ENCODE measurements around the gene PAPOLA.
"Not testable (repeated sequence)": the region's sequence is repeated elsewhere in the genome, so short reads cannot be mapped to it uniquely, and the experiment has no call there.

Gene PAPOLA

GRCh38 chr14:96501217-96501739, 904 bp upstream of the PAPOLA start:
- TF ChIP-seq CTCF (IDR thresholded peaks at IDR 0.05; ENCODE audit: insufficient read depth, low read depth, low read length, missing control alignments) = no peak
- peak overlapping the region; percentile 92 for H3K4me3 ChIP-seq (ENCODE audit: low read depth, low read length)
- no peak for DNase-seq (ENCODE audit: low read depth)

- peak; percentile 74 for DNase-seq (ENCODE audit: low read depth)
- peak overlapping the region; percentile 92 for H3K4me3 ChIP-seq (ENCODE audit: low read depth, low read length)
- TF ChIP-seq CTCF (IDR thresholded peaks at IDR 0.05; ENCODE audit: insufficient read depth, low read depth, low read length, missing control alignments) = no peak
These were observed 581 bp downstream of the PAPOLA start for GRCh38 chr14:96502621-96503305.

GRCh38 chr14:96503306-96503679, 1.1 kb downstream of the PAPOLA start:
- DNase-seq (ENCODE audit: low read depth) = no peak
- no peak for TF ChIP-seq CTCF (IDR thresholded peaks at IDR 0.05; ENCODE audit: insufficient read depth, low read depth, low read length, missing control alignments)
- peak overlapping the region; percentile 92 for H3K4me3 ChIP-seq (ENCODE audit: low read depth, low read length)

- not testable (repeated sequence) for H3K4me3 ChIP-seq (ENCODE audit: low read depth, low read length); DNase-seq (ENCODE audit: low read depth)
These were observed 2.2 kb downstream of the PAPOLA start for GRCh38 chr14:96504353-96504752.

- no peak overlapping the region for H3K4me3 ChIP-seq (ENCODE audit: low read depth, low read length)
- TF ChIP-seq CTCF (IDR thresholded peaks at IDR 0.05; ENCODE audit: insufficient read depth, low read depth, low read length, missing control alignments) = no peak
- no peak for DNase-seq (ENCODE audit: low read depth)
These were observed 5.5 kb downstream of the PAPOLA start for GRCh38 chr14:96507723-96508122.

- DNase-seq (ENCODE audit: low read depth) = no peak
- no peak overlapping the region for H3K4me3 ChIP-seq (ENCODE audit: low read depth, low read length)
- no peak for TF ChIP-seq CTCF (IDR thresholded peaks at IDR 0.05; ENCODE audit: insufficient read depth, low read depth, low read length, missing control alignments)
These were observed 6.7 kb downstream of the PAPOLA start for GRCh38 chr14:96508900-96509299.

DNA sequence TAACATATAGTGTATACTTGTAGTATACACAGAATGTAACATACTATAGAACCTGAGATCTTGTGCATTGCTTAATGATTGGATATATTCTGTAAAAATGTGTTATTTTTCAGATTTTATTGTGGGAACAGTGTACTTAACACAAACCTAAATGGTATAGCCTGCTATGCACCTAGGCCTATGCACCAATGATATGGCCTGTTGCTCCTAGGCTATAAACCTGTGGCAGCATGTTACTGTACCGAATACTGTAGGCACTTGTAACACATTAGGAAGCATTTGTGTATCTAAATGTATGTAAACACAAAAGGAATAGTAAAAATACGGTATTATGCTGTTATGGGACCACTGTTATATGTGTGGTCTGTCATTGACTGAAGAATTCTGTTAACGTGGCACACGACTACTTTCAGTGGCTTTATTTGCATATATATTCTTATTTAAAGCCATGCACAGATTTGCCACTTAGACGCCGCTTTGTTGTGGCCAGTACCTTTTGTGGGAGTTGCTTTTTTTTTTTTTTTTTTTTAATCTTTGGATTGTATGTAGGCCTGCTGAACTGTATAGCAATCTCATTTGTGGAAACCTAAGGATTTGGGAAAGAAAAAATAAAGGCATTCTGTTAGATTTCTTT, 7.4 kb downstream of the PAPOLA start:
- no peak overlapping the region for H3K4me3 ChIP-seq (ENCODE audit: low read depth, low read length)
- peak; percentile 60 for DNase-seq (ENCODE audit: low read depth)
- TF ChIP-seq CTCF (IDR thresholded peaks at IDR 0.05; ENCODE audit: insufficient read depth, low read depth, low read length, missing control alignments) = no peak

All from GM12865 (cell line).